ENCODE results near the gene TMEM89. TPM values are rescaled to one million over a fixed set of nuclear protein-coding genes. Genes with fewer than 3 reads are reported as not detected.
A peak's percentile ranks its signal among the peaks of the same experiment; 100 is the strongest.

TMEM89 gene
- total RNA-seq, 2 experiments from 2014 or later = 0.75 TPM; not detected in 1

- peak; percentile 95 for DNase-seq
- POLR2A ChIA-PET = interaction anchor here (1.0 kb wide), 2 partner anchors 12 to 26 kb away, joined by 3 to 7 read pairs; partner anchors contain the start of gene SLC26A6
- Mint-ChIP-seq H3K27ac (peak within 1 kb of the TSS; percentile 90), H3K4me3 (peak within 1 kb of the TSS; percentile 99), H3K27me3 (no peaks in the 10 kb centered on the region), H3K4me1 (ENCODE audit: low read depth) (peaks cover 27% of the 10 kb centered on the region), H3K36me3 (peaks cover 28% of the 10 kb centered on the region), H3K9me3 (no peaks in the 10 kb centered on the region)
- intact Hi-C loops (cut with micrococcal nuclease) = loop anchor here (1.0 kb wide), 3 partner anchors 26 to 52 kb away; partner anchors contain the start of gene SLC26A6
- CTCF ChIA-PET = interaction anchor here (0.6 to 5.0 kb wide), 10 partner anchors 15 to 210 kb away, joined by 3 to 38 read pairs (median 5); partner anchors contain the start of genes CELSR3 and SLC26A6
These were observed 12.2 kb downstream of the TMEM89 start, which contains the start of gene UQCRC1 for GRCh38 chr3:48609088-48610005. UQCRC1 (minus strand) TSS chr3:48609646; CDS start chr3:48609620, 26 bp downstream.

- H3K4me3 Mint-ChIP-seq = no peak overlapping the region
- H3K9me3 Mint-ChIP-seq = no peaks in the 10 kb centered on the region
- peaks cover 19% of the 10 kb centered on the region for H3K4me1 Mint-ChIP-seq (ENCODE audit: low read depth)
- peak; percentile 55 for DNase-seq
- peaks cover 36% of the 10 kb centered on the region for H3K36me3 Mint-ChIP-seq
- H3K27ac Mint-ChIP-seq = no peak overlapping the region
- ChIA-PET POLR2A (no interaction called here), CTCF (interaction anchor here (1.8 kb wide), 1 partner anchor 171 kb away, joined by 5 read pairs; no protein-coding TSS in a partner anchor)
- intact Hi-C loops (cut with micrococcal nuclease) = no loop called here
- no peaks in the 10 kb centered on the region for H3K27me3 Mint-ChIP-seq
These were observed 14.1 kb downstream of the TMEM89 start for GRCh38 chr3:48607519-48607918.

- peaks cover 39% of the 10 kb centered on the region for H3K36me3 Mint-ChIP-seq
- CTCF ChIA-PET = no interaction called here
- POLR2A ChIA-PET = no interaction called here
These were observed 20.0 kb downstream of the TMEM89 start for GRCh38 chr3:48601622-48601994.

GRCh38 chr3:48600711-48601621 is 20.6 kb downstream of the TMEM89 start:
- Mint-ChIP-seq H3K4me1 (ENCODE audit: low read depth) (no peaks in the 10 kb centered on the region), H3K27ac (no peak overlapping the region), H3K4me3 (no peak overlapping the region), H3K27me3 (peaks cover 1% of the 10 kb centered on the region), H3K9me3 (no peaks in the 10 kb centered on the region), H3K36me3 (peaks cover 39% of the 10 kb centered on the region)
- ChIA-PET POLR2A (no interaction called here), CTCF (no interaction called here)
- intact Hi-C loops (cut with micrococcal nuclease) = no loop called here
- no peak for DNase-seq

More at GRCh38 chr3:48601622-48601994, 20.0 kb downstream of the TMEM89 start:
- Mint-ChIP-seq H3K27ac (no peak overlapping the region), H3K27me3 (no peaks in the 10 kb centered on the region), H3K4me1 (ENCODE audit: low read depth) (no peaks in the 10 kb centered on the region), H3K4me3 (no peak overlapping the region), H3K9me3 (no peaks in the 10 kb centered on the region)
- no peak for DNase-seq
- intact Hi-C loops (cut with micrococcal nuclease) = no loop called here

GRCh38 chr3:48599509-48600285 is 21.9 kb downstream of the TMEM89 start:
- intact Hi-C loops (cut with micrococcal nuclease) = no loop called here
- peaks cover 33% of the 10 kb centered on the region for H3K36me3 Mint-ChIP-seq
- H3K4me3 Mint-ChIP-seq = no peak overlapping the region
- H3K27ac Mint-ChIP-seq = no peak overlapping the region
- H3K27me3 Mint-ChIP-seq = peaks cover 1% of the 10 kb centered on the region
- H3K9me3 Mint-ChIP-seq = no peaks in the 10 kb centered on the region
- POLR2A ChIA-PET = no interaction called here
- H3K4me1 Mint-ChIP-seq (ENCODE audit: low read depth) = no peaks in the 10 kb centered on the region
- no peak for DNase-seq
- CTCF ChIA-PET = interaction anchor here (0.6 kb wide), 1 partner anchor 43 kb away, joined by 3 read pairs; no protein-coding TSS in a partner anchor

GRCh38 chr3:48599077-48599501 is 22.5 kb downstream of the TMEM89 start:
- Mint-ChIP-seq H3K4me1 (ENCODE audit: low read depth) (peaks cover 5% of the 10 kb centered on the region), H3K36me3 (peaks cover 29% of the 10 kb centered on the region), H3K9me3 (no peaks in the 10 kb centered on the region), H3K4me3 (no peak overlapping the region), H3K27me3 (peaks cover 6% of the 10 kb centered on the region), H3K27ac (no peak overlapping the region)
- ChIA-PET CTCF (interaction anchor here (0.6 kb wide), 1 partner anchor 42 kb away, joined by 3 read pairs; no protein-coding TSS in a partner anchor), POLR2A (interaction anchor here (1.0 kb wide), 1 partner anchor 9 kb away, joined by 3 read pairs; no protein-coding TSS in a partner anchor)
- DNase-seq = no peak
- intact Hi-C loops (cut with micrococcal nuclease) = no loop called here

GRCh38 chr3:48598323-48599076 is 23.1 kb downstream of the TMEM89 start:
- Mint-ChIP-seq H3K9me3 (no peaks in the 10 kb centered on the region), H3K36me3 (peaks cover 25% of the 10 kb centered on the region), H3K27me3 (peaks cover 8% of the 10 kb centered on the region), H3K4me1 (ENCODE audit: low read depth) (peaks cover 5% of the 10 kb centered on the region), H3K4me3 (no peak overlapping the region), H3K27ac (no peak overlapping the region)
- DNase-seq = no peak
- intact Hi-C loops (cut with micrococcal nuclease) = no loop called here
- POLR2A ChIA-PET = interaction anchor here (1.0 kb wide), 1 partner anchor 9 kb away, joined by 3 read pairs; no protein-coding TSS in a partner anchor
- CTCF ChIA-PET = no interaction called here

- Mint-ChIP-seq H3K27ac (no peak overlapping the region), H3K4me3 (no peak overlapping the region), H3K36me3 (peaks cover 17% of the 10 kb centered on the region), H3K9me3 (no peaks in the 10 kb centered on the region), H3K4me1 (ENCODE audit: low read depth) (peaks cover 5% of the 10 kb centered on the region), H3K27me3 (peaks cover 19% of the 10 kb centered on the region)
- no peak for DNase-seq
- CTCF ChIA-PET = interaction anchor here (1.3 kb wide), 2 partner anchors 39 kb away, joined by 3 to 5 read pairs; partner anchors contain the start of gene SLC26A6
- POLR2A ChIA-PET = interaction anchor here (1.3 kb wide), 1 partner anchor 12 kb away, joined by 3 read pairs; the partner anchor contains the start of gene UQCRC1
- intact Hi-C loops (cut with micrococcal nuclease) = no loop called here
These were observed 24.2 kb downstream of the TMEM89 start for GRCh38 chr3:48597408-48597800.

GRCh38 chr3:48596676-48597407 is 24.7 kb downstream of the TMEM89 start:
- Mint-ChIP-seq H3K36me3 (peaks cover 15% of the 10 kb centered on the region), H3K4me3 (no peak overlapping the region)

GRCh38 chr3:48596157-48596556 is 25.4 kb downstream of the TMEM89 start:
- H3K9me3 Mint-ChIP-seq = no peaks in the 10 kb centered on the region
- H3K27me3 Mint-ChIP-seq = peaks cover 20% of the 10 kb centered on the region
- DNase-seq = no peak
- peaks cover 15% of the 10 kb centered on the region for H3K36me3 Mint-ChIP-seq
- ChIA-PET POLR2A (no interaction called here), CTCF (interaction anchor here (1.3 kb wide), 1 partner anchor 40 kb away, joined by 3 read pairs; the partner anchor contains the start of gene SLC26A6)
- H3K4me1 Mint-ChIP-seq (ENCODE audit: low read depth) = peaks cover 5% of the 10 kb centered on the region
- H3K27ac Mint-ChIP-seq = no peak overlapping the region
- H3K4me3 Mint-ChIP-seq = no peak overlapping the region
- intact Hi-C loops (cut with micrococcal nuclease) = no loop called here

More at GRCh38 chr3:48596676-48597407, 24.7 kb downstream of the TMEM89 start:
- Mint-ChIP-seq H3K27ac (no peak overlapping the region), H3K9me3 (no peaks in the 10 kb centered on the region), H3K4me1 (ENCODE audit: low read depth) (peaks cover 5% of the 10 kb centered on the region), H3K27me3 (peaks cover 19% of the 10 kb centered on the region)
- POLR2A ChIA-PET = interaction anchor here (1.3 kb wide), 1 partner anchor 13 kb away, joined by 3 read pairs; the partner anchor contains the start of gene UQCRC1
- intact Hi-C loops (cut with micrococcal nuclease) = no loop called here
- DNase-seq = no peak
- CTCF ChIA-PET = interaction anchor here (1.3 kb wide), 2 partner anchors 38 to 39 kb away, joined by 3 to 5 read pairs; partner anchors contain the start of gene SLC26A6
